Endothelial cell of umbilical vein (primary cell): ENCODE measurements around the gene ITSN2. TPM values are rescaled to one million over a fixed set of nuclear protein-coding genes. Genes with fewer than 3 reads are reported as not detected.

Experiments
- BruUV-seq: library from RNA; stranded (reverse); fragments of 400-500 nt; replicated peaks from 2 replicates; lab custom pipeline; 2021; lab: Mats Ljungman, UMichigan
- CTCF ChIA-PET: fragments of 300-600, 350-600 bp; sonication (Branson Sonifier 250); formaldehyde crosslinking; loops from one replicate; lab custom pipeline; 2021; ENCODE audit warnings: antibody characterized with exemption, inconsistent platforms; lab: Charles Lee
- POLR2A ChIA-PET: fragments of 300-600, 350-600 bp; sonication (Branson Sonifier 250); formaldehyde crosslinking; loops from one replicate; lab custom pipeline; 2021; ENCODE audit warnings: antibody characterized with exemption, inconsistent platforms; lab: Charles Lee
- DNase-seq: peaks from one replicate; pipeline ENCODE4 v3.0.0-alpha.2; 2011; ENCODE audit warnings: low read depth, low spot score
- FAIRE-seq: peaks from 2 replicates; lab custom pipeline; 2011; peaks lifted over from hg19 to GRCh38; lab: Jason Lieb, UNC
- H2AFZ ChIP-seq: 2 replicates; pipeline ENCODE4 v1.6.0; 2012; ENCODE audit warnings: low read depth, low read length, control low read depth, inconsistent platforms
- H3K27ac ChIP-seq: 2 replicates; pipeline ENCODE4 v1.5.1; 2011; ENCODE audit warnings: low read depth, mild to moderate bottlenecking, control low read depth, low read length, moderate library complexity; ENCODE audit not compliant: insufficient read depth
- H3K27me3 ChIP-seq, 2 experiments: 2 replicates each; pipeline versions ENCODE4 v1.6.0 to v1.6.1; 2011; ENCODE audit warnings: low read length in 2 of 2, mixed read lengths in 1 of 2; ENCODE audit not compliant: control insufficient read depth in 2 of 2, insufficient read depth in 2 of 2
- H3K36me3 ChIP-seq, 2 experiments: 2 replicates in 1 of 2; 3 replicates in 1 of 2; pipeline ENCODE4 v1.5.1; 2011; ENCODE audit warnings: low read length in 2 of 2, mild to moderate bottlenecking in 1 of 2, moderate library complexity in 1 of 2; ENCODE audit not compliant: control insufficient read depth in 2 of 2, insufficient read depth in 2 of 2; ENCODE audit errors: extremely low read depth in 1 of 2
- H3K4me1 ChIP-seq: 3 replicates; pipeline ENCODE4 v1.5.1; 2011; ENCODE audit warnings: mild to moderate bottlenecking, low read length; ENCODE audit not compliant: control insufficient read depth, insufficient read depth; ENCODE audit errors: extremely low read depth
- H3K4me2 ChIP-seq: 2 replicates; pipeline ENCODE4 v1.6.1; 2011; ENCODE audit warnings: low read length, control low read depth, mixed read lengths; ENCODE audit not compliant: insufficient read depth
- H3K4me3 ChIP-seq, 3 experiments: fragments of 200-600 bp in 1 of 3; sonication (generic), shearing (Covaris generic) in 1 of 3; replicated peaks in 1 of 3; 2 replicates each; pipeline ENCODE4 v1.5.1; 2011 to 2016; ENCODE audit warnings: control low read depth in 3 of 3, low read length in 3 of 3, mild to moderate bottlenecking in 2 of 3, inconsistent platforms in 1 of 3, low read depth in 1 of 3, moderate library complexity in 1 of 3; ENCODE audit not compliant: insufficient read depth in 1 of 3
- H3K79me2 ChIP-seq: 2 replicates; pipeline ENCODE4 v1.6.0; 2012; ENCODE audit warnings: low read length, inconsistent platforms; ENCODE audit not compliant: control insufficient read depth, insufficient read depth
- H3K9ac ChIP-seq: replicated peaks from 2 replicates; pipeline ENCODE3; 2011; ENCODE audit warnings: low read length, control low read depth; ENCODE audit not compliant: insufficient read depth; ENCODE audit errors: extremely low read depth
- H3K9me1 ChIP-seq: replicated peaks from 3 replicates; pipeline ENCODE4 v1.6.0; 2011; ENCODE audit warnings: mild to moderate bottlenecking, low read length; ENCODE audit not compliant: control insufficient read depth, insufficient read depth; ENCODE audit errors: extremely low read depth
- H3K9me3 ChIP-seq: replicated peaks from 2 replicates; pipeline ENCODE4 v1.5.1; 2012; ENCODE audit warnings: low read length, inconsistent platforms; ENCODE audit not compliant: control insufficient read depth, insufficient read depth
- H4K20me1 ChIP-seq: replicated peaks from 2 replicates; pipeline ENCODE3; 2011; ENCODE audit warnings: mild to moderate bottlenecking, low read length; ENCODE audit not compliant: control insufficient read depth, insufficient read depth; ENCODE audit errors: extremely low read depth
- CTCF ChIP-seq, 2 donors: IDR thresholded peaks; 1 replicate in 1 of 2; 2 replicates in 1 of 2; pipeline ENCODE4 v1.5.1; 2011; ENCODE audit warnings: low read length in 2 of 2, mild to moderate bottlenecking in 2 of 2, moderate library complexity in 2 of 2, control low read depth in 1 of 2, inconsistent platforms in 1 of 2, low read depth in 1 of 2; ENCODE audit not compliant: insufficient read depth in 1 of 2; ENCODE audit errors: extremely low read depth in 1 of 2
- EZH2 ChIP-seq: IDR thresholded peaks from 2 replicates; pipeline ENCODE4 v1.6.1; 2012; ENCODE audit warnings: borderline replicate concordance, low read depth, mild to moderate bottlenecking, moderate library complexity, low read length, inconsistent platforms; ENCODE audit not compliant: severe bottlenecking
- FOS ChIP-seq: IDR thresholded peaks from 2 replicates; pipeline ENCODE4 v1.6.1; 2011; ENCODE audit warnings: mild to moderate bottlenecking, low read length, moderate library complexity, borderline replicate concordance; ENCODE audit not compliant: insufficient read depth
- GATA2 ChIP-seq: IDR thresholded peaks from 2 replicates; pipeline ENCODE4 v1.7.0; 2011; ENCODE audit warnings: low read depth, mild to moderate bottlenecking, moderate library complexity, mixed read lengths, low read length; ENCODE audit not compliant: insufficient read length, insufficient read depth
- MYC ChIP-seq: IDR thresholded peaks from one replicate; pipeline ENCODE4 v1.6.1; 2011; ENCODE audit warnings: mild to moderate bottlenecking, low read depth, low read length
- POLR2A ChIP-seq: IDR thresholded peaks from 2 replicates; pipeline ENCODE4 v1.6.1; 2012; ENCODE audit warnings: low read depth, mild to moderate bottlenecking, control low read depth, low read length
- POLR2AphosphoS5 ChIP-seq: IDR thresholded peaks from 2 replicates; pipeline ENCODE4 v1.6.1; 2012; ENCODE audit warnings: low read depth, mild to moderate bottlenecking, control low read depth, low read length, moderate library complexity; ENCODE audit not compliant: insufficient read depth
- dilution Hi-C: fragments of 300-500 bp; cut with MboI; formaldehyde crosslinking; loops from one replicate; pipeline ENCODE4 v1.15.0; 2019; ENCODE audit warnings: low sequenced_read_pairs; ENCODE audit not compliant: extremely low pct_ligation_motif_present
- intact Hi-C: fragments of 100-400 bp; cut with micrococcal nuclease; formaldehyde crosslinking; loops from one replicate; pipeline ENCODE4 v1.10.0; 2022
- polyA plus RNA-seq, 4 experiments: library from polyadenylated mRNA; depleted of rRNA in 3 of 4; stranded (reverse) in 3 of 4; unstranded in 1 of 4; fragments of >200 nt; gene quantifications; 2 replicates each; pipeline versions ENCODE4 v1.2.1 to v1.2.3, GENCODE V29; 2011 to 2012; ENCODE audit warnings: missing spikeins in 1 of 4
- total RNA-seq: library from RNA; stranded (reverse); gene quantifications from 2 replicates; pipeline ENCODE4 v1.2.3, GENCODE V29; 2021

Gene ITSN2
- total and polyA plus RNA-seq, 2 donors (not counting 3 experiments of a cell fraction or from before 2014, with no cell fraction given): 30.5 to 56.8 TPM

DNA sequence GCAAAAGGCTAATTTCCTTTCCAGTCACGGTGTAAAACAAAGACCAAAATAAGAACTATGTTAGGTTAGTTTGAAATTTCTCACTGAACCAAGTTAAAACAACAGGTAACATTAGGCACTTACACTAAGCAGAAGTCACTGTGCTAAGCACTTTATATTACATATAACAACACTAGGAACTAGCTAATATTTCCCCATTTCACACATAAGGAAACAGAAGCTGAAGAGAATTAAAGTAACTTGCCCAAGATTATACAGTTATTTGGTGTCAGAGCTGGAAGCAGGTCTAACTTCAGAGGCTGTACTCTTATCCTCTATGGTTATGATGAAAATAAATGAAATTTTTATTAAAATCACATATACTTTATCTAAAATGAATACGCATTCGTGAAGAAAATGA, 5.9 kb downstream of the ITSN2 start:
- ChIA-PET CTCF (interaction anchor here (0.9 to 1.1 kb wide), 3 partner anchors 9 to 567 kb away, joined by 3 to 4 read pairs (median 3); no protein-coding TSS in a partner anchor), POLR2A (no interaction called here)
- H3K9me3 ChIP-seq: no peaks in the 10 kb centered on the region
- H3K27ac ChIP-seq: no peak overlapping the region
- H3K9me1 ChIP-seq: no peaks in the 10 kb centered on the region
- FAIRE-seq (no peak), DNase-seq (no peak)
- peaks cover 2% of the 10 kb centered on the region for H4K20me1 ChIP-seq
- H3K36me3 ChIP-seq: no peaks in the 10 kb centered on the region
- H3K4me3 ChIP-seq: no peak overlapping the region
- H3K4me1 ChIP-seq: peaks cover 23% of the 10 kb centered on the region
- dilution Hi-C loops (no loop called here), intact Hi-C loops (no loop called here)
- TF ChIP-seq MYC: no peak
- no peak for TF ChIP-seq FOS
- no peak for TF ChIP-seq GATA2
- TF ChIP-seq EZH2: no peak
- no peak for TF ChIP-seq POLR2AphosphoS5
- no peak for TF ChIP-seq POLR2A
- no peak for TF ChIP-seq CTCF (IDR thresholded peaks at IDR 0.05; ENCODE audit: extremely low read depth in 1 of 2, insufficient read depth in 1 of 2, low read depth in 1 of 2, low read length in 2 of 2)
- no peak overlapping the region for H3K9ac ChIP-seq
- H3K4me2 ChIP-seq: peak overlapping the region; percentile 44
- H2AFZ ChIP-seq: no peak overlapping the region
- no TSS peak for BruUV-seq
- H3K27me3 ChIP-seq: no peaks in the 10 kb centered on the region
- H3K79me2 ChIP-seq: peaks cover 84% of the 10 kb centered on the region
